Epidermal melanocyte (primary cell): ENCODE results near the gene GJC1.

ENCODE experiments used
- DNase-seq: peaks from one replicate; pipeline ENCODE4 v3.0.0; 2011; ENCODE audit warnings: low spot score; ENCODE audit not compliant: insufficient read length

The GJC1 gene

DNA sequence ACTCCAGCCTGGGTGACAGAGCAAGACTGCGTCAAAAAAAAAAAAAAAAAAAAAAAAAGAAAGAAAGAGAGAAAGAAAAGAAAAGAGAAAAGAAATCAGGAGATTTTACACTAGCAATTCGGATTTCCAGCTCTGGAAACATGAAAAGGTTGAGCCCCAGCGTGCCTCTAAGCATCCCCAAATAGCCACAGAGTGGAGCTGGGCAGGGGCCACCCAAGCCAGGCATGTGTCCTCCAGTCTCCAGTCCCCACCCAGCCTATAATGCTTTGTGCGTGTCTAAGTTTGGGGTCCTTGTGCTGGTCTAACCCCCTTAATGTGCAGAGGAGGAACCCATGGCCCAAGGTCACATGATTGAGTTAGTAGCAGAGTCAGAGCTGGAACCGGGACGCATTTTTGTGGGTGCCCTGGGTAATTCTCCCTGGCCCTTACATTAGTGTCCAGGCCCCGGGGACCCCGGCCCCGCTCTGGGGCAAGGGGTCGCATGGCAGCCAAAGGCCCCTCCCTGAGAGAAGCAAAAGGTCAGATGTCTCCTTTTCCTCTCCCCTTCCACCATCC is 51.4 kb downstream of the GJC1 start:
- no peak for DNase-seq

DNA sequence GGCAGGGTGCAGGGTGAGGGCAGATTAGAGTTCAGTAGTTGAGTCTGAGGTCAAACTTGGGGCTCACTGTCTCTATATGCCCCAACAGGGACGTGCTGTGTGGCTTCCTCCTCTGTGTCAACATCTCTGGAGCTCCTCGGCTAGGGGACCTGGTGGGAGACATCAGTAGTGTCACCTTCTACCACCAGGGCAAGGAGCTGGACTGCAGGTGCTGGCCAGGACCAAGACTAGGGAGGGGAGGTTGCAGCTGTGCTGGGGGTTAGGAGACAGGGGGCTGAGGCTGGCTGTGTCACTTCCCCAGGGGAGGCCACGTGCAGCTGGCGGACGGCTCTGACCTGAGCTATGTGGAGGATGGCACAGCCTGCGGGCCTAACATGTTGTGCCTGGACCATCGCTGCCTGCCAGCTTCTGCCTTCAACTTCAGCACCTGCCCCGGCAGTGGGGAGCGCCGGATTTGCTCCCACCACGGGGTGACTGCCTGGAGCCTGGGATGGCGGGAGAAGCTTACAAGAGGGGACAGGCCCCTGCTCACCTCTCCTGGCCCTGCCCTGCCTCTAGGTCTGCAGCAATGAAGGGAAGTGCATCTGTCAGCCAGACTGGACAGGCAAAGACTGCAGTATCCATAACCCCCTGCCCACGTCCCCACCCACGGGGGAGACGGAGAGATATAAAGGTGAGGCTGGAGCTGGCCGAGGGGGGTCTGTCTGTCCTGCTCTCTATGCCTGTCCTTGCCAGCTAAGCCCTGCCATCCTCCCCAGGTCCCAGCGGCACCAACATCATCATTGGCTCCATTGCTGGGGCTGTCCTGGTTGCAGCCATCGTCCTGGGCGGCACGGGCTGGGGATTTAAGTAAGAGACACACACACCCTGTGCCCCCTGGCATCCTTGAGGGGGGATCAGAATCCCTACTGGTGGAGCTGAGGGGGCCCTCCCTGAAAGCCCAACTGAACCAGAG is 52.4 kb downstream of the GJC1 start:
- no peak for DNase-seq

DNA sequence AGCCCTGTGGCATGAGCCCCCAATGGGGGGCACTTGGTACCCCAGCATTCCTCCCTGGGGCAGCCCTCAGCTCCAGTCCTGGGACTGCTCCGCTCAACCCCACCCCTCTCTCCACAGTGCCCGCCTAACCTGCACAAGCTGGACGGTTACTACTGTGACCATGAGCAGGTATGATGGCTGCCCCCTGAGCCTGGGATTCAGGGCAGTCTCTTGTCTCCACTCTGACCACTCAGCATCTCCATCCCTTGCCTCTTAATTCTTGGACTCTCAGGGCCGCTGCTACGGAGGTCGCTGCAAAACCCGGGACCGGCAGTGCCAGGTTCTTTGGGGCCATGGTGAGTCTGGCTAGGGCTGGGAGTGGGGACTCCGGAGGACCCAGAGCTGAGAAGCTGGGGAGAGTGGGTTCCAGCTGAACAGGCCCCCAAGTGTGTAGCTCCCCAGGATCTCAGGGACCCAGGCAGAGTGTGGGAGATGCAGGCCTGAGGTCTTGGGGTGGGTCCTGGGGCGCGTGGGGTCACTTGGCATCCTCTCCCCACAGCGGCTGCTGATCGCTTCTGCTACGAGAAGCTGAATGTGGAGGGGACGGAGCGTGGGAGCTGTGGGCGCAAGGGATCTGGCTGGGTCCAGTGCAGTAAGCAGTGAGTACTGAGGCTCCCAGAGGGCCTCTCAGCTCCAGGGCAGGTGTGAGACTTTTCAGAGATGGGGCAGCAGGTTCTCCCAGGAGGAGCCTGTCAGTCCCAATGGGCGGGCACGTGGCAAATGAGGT is 53.3 kb downstream of the GJC1 start:
- DNase-seq: no peak

DNA sequence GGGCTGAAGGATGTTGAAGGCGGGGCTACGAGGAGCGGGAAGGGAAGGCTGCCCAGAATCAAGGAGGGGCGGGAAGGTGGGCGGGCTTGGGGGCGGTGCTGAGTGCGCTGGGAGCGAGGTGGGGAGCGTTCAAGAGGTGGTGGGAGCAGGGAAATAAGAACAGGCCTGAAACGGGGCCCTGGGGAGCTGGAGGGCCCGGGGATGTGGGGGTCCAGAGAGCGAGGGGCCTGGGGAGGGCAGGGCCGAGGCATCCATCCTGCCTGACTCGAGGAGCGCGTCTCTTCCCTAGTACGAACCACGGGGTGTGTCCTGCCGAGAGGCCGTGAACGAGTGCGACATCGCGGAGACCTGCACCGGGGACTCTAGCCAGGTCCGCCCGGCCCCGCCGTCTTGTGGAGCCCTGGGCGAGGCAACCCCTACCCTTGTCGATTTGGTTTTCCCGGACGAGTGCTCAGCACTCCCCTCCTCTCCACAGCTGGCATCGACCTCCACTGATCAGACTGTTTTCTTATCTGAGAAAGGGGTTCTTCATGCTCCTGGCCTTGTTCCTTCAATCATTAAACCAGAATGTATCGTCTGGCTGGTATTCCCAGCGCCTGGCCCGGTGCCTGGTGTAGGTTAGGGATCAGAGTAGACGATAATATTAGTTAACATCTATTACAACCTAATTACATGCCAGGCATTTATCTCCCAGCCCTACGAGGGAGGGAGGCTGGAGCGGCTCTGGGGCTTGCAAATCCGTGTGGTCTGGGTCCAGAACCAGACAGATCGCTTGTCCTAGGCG is 54.1 kb downstream of the GJC1 start:
- DNase-seq: no peak

DNA sequence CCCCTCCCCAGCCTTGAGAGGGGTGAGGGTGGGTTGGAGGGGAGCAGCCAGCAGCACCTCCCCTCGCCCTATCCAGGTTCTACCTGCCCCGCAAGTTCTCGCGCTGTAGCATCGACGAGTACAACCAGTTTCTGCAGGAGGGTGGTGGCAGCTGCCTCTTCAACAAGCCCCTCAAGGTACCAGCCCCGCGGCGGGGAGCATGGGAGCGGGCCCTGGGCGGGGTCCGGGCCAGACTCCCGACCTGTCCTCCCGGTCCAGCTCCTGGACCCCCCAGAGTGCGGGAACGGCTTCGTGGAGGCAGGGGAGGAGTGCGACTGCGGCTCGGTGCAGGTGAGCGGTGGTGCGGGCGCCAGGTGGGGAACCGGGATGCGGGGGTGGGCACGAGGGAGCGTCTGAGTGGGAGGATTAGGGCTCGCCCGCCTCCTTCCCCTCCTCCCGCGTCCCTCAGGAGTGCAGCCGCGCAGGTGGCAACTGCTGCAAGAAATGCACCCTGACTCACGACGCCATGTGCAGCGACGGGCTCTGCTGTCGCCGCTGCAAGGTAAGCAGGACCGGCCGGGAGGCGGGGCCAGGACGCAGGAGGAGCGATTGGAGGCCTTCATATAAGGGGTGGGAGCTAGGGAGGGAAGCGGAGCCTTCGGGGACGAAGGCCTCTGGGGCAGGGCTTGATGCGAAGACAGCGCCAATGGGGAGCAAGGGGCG is 54.8 kb downstream of the GJC1 start:
- peak; percentile 91 for DNase-seq

DNA sequence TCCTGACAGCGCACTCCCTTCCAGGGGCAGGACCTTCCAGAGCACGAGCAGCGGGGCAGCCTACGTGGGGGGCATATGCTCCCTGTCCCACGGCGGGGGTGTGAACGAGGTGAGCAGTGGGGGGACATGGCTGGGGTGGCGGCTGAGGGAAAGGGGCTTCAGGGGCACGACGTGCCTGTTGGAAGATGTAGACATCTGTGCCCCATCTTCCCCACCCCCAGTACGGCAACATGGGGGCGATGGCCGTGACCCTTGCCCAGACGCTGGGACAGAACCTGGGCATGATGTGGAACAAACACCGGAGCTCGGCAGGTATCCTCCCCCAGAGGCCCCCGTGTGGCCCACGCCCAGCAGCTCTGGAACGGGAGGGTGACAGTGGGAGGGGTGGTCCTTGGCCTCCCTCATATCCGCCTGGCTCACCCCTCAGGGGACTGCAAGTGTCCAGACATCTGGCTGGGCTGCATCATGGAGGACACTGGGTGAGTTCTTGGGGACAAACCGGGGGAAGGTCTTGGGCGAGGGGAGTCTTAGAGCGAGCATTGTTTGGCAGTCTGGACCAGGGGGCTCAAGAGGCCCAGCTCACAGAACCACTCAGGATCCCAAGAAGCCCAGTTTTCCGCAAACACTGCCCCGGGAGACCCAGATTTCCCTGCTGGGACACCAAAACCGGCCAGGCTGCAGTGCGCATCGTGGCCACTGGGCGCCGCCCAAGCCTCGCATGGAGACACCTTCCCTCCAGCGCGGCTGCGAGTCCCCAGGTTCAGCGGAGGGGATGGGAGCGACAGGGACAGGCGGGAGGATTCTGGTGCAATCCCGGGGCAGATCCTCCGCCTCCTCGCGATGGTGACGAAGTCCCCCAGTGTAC is 55.6 kb downstream of the GJC1 start:
- peak; percentile 94 for DNase-seq

GRCh38 chr17:44773140-44773539 is 56.9 kb downstream of the GJC1 start:
- DNase-seq: no peak

- no peak for DNase-seq
These were observed 57.6 kb downstream of the GJC1 start for GRCh38 chr17:44772308-44773045.

- DNase-seq: no peak
These were observed 59.7 kb downstream of the GJC1 start for GRCh38 chr17:44770166-44770925.

DNA sequence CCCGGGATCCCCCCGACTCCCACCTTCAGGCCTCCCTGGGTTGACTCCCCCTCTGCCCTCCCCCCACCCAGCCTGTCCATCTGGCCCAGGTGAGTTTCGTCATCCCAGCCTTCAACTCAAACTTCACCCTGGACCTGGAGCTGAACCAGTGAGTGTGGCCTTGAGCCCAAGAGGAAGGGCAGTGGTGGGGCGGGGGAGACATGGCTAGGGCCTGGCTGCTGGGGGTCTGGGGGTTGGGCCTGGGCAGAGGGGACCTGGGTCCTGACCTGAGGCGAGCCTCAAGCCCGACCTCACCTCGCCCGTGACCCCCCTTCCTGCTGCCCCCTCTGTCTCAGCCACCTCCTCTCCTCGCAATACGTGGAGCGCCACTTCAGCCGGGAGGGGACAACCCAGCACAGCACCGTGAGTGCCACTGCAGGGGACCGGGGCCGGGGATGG is 60.4 kb downstream of the GJC1 start:
- DNase-seq: no peak

DNA sequence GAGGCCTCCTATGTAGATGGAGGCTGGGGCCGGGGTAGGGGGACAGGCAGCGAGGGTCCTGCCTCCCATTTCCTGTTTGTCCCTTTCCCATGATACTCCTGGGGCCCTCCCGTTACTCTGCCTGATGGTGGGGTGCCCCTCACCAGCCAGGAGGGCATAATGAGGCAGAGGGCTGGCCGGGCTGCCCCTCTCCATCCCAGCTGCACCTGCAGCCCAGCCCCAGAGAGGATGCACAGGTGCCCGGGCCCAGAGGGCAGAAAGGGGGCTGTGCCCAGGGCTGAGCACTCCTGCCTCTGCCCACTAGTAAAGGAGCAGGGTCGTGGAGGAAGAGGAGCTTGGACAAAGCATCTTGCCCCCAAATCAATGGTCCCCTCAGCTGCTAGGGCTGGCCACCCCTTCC is 60.9 kb downstream of the GJC1 start:
- DNase-seq: no peak

DNA sequence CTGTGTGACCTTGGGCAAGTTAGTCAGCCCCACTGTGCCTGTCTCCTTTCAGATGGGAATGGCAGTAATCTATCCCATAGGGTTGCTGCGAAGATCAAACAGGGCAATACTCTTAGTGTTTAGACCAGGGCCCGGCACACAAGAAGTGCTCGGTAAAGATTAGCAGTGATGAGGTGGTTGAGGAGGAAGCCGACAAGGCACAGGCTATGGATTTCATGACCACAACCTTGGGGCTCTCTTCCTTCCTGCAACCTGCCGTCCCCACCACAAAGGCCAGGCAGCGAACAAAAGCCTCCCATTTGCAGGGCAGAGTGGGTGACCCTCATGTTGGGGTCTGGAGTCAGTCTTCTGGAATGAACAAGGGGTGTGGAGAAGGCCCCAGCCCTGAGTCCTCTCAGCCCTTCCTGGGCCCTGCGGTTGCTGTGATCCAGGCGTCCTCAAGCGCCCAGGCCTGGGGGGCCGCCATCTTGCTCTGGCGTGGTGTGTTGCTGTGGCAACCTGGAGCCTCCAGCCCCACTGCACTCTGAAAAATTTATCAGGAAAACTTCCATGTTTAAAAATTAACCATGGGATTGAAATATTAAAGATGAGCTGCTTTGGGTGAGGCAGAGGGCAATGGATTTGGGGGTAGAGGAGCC is 61.5 kb downstream of the GJC1 start:
- DNase-seq: no peak

DNA sequence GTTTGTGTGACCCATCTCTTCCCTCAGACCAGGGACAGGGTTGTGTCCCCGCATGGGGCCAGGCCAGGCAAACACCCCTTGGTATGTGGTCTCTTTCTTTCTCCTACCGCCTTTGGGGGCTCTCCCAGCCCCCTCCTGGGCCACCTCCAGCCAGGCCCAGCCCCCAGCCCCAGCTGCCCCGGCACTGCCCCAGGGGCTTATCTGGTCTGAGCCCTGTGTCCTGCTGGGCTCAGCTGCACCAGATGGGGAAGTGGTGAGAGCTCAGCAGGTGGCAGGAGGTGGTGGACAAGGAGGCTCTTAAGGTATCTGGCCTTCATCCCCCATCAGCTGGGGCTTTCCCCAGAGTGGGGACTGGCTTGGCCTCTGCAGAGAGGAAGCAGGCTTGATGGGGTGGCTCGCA is 62.6 kb downstream of the GJC1 start:
- DNase-seq: no peak

- no peak for DNase-seq
These were observed 63.6 kb downstream of the GJC1 start for GRCh38 chr17:44766409-44767038.

DNA sequence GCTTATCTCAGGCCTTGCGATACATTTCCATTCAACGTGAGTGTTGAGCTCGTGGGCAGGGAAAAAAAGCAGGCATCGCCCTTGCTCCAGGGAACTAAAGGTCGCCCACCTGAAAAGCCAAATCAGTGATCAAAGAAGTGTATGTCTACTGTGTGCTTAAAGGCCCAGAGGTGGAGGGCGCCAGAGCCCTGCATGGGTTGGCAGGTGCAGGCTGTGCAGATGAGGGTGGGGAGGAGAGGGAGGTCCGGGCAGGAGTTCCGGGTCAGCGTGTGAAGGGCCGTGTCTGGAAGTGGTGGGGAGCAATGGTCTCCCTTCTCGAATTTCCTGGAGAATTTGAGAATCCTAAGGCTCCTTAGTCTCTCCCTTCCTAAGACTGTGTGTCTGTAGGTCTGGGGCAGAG is 64.1 kb downstream of the GJC1 start:
- no peak for DNase-seq

DNA sequence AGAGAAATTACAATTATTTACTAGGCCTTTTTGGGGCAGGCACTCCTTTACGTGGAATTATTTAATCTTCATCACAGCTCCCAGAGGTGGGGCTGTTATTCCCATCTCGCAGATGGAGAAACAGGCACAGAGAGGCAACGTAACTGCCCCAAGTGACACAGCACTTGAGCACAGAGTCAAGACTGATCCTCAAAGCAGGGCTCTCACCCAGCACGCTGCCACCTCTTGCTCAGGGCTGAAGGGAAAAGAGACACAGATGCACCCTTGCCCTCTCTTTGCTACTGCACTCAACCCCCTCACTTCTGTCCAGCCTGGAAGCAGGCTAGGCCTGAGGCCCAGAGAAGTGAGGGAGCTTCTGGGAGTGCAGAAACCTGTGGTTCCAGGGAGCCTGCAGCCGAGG is 66.9 kb downstream of the GJC1 start:
- DNase-seq: no peak
